ENCODE measurements around the gene TMEM171. TPM values are rescaled to one million over a fixed set of nuclear protein-coding genes. Genes with fewer than 3 reads are reported as not detected.

The TMEM171 gene, protein sequence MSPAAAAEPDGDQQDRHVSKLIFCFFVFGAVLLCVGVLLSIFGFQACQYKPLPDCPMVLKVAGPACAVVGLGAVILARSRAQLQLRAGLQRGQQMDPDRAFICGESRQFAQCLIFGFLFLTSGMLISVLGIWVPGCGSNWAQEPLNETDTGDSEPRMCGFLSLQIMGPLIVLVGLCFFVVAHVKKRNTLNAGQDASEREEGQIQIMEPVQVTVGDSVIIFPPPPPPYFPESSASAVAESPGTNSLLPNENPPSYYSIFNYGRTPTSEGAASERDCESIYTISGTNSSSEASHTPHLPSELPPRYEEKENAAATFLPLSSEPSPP
- total RNA-seq, result not detected in 2 replicates
- total RNA-seq (2013), result 0.07 TPM
- not detected in 2 replicates for polyA plus RNA-seq
- polyA minus RNA-seq, result not detected in 2 replicates

DNA sequence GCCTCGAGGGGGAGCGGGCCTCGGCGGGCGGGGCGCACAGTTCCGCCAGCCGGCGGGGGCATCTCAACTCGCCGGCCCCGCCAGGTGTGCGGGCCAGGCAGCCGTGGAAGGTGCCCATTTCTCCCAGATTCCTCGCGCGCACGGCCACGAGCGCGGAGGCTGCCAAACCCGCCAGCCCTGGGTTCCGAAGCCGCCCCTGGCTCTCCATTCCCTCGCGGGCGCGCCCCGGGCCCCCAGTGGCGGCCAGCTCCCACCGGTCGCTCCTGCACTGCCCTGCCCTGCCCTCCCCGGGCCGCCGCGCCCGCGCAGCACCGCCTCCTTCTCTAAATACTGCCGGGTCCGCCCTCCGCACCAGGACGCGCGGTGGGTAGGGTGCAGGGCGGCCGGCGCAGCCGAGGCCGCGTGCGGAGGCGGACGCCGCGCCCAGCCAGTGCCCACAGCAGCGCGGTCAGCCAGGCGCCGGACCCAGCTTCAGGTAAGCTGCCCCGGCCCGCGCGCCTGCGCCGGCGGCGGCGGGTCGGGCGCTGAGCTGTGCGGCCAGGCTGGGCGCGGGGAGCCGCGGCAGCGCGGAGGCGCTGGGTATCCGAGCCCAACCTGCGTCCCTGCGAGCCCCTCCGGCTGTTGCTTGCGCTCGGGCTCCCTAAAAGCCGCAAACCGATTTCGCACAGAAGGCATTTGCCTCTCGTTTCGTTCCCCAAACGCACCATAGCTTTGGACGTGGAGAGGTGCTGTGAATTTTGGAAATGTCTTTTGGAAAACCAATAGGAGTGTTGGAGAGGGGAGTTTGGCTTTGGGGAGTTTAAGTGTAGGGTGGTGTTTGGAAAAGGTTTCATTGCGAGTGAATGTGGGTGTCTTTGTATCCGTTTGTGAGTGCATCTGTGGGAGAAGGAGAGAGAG is at the start of gene TMEM171:
TMEM171 (plus strand) TSS at position 354 of the 897 bp plus-strand sequence. CDS start 2,799 bp downstream, outside the sequence.
- ChIA-PET CTCF (no interaction called here), POLR2A (no interaction called here)
- H3K9me3 ChIP-seq (ENCODE audit: control extremely low read depth in 1 of 3, control insufficient read depth in 2 of 3, insufficient read depth in 1 of 3, low read length in 2 of 3), result peaks cover 0 to 6% (median 0%) of the 10 kb centered on the region in 3 donors
- H3K27me3 ChIP-seq (replicated peaks in 1 of 4; ENCODE audit: control extremely low read depth in 1 of 4, control insufficient read depth in 3 of 4, insufficient read depth in 4 of 4, low read length in 3 of 4), result peaks cover 0 to 49% (median 20%) of the 10 kb centered on the region in 4 experiments
- Mint-ChIP-seq H3K4me3 (peak within 1 kb of the TSS; percentile 44), H3K27me3 (peaks cover 58% of the 10 kb centered on the region), H3K27ac (no peak within 1 kb of the TSS), H3K9me3 (ENCODE audit: insufficient read depth) (no peaks in the 10 kb centered on the region), H3K4me1 (peaks cover 13% of the 10 kb centered on the region)
- no peaks in the 10 kb centered on the region for H4K20me1 ChIP-seq (ENCODE audit: control insufficient read depth, insufficient read depth, low read length, poor library complexity, severe bottlenecking)
- no peak within 1 kb of the TSS for H3K27ac ChIP-seq (ENCODE audit: low read length in 2 of 2)
- WGBS (ENCODE audit: insufficient coverage), result 4% methylated on average over 94 of the region's 94 CpGs
- ATAC-seq (ENCODE audit: low read depth), result no peak
- no peaks in the 10 kb centered on the region for H3K79me2 ChIP-seq (ENCODE audit: control insufficient read depth, insufficient read depth, low read length)
- H2AFZ ChIP-seq (ENCODE audit: insufficient read depth, low read depth, low read length, poor library complexity, severe bottlenecking), result no peak within 1 kb of the TSS
- no peak within 1 kb of the TSS for H3K9ac ChIP-seq (ENCODE audit: low read length)
- no peaks in the 10 kb centered on the region for H3K4me1 ChIP-seq (ENCODE audit: control insufficient read depth in 2 of 2, insufficient read depth in 2 of 2, low read length in 2 of 2)
- no peaks in the 10 kb centered on the region for H3K36me3 ChIP-seq (replicated peaks in 1 of 2; ENCODE audit: control extremely low read depth in 1 of 2, control insufficient read depth in 1 of 2, extremely low read depth in 1 of 2, insufficient read depth in 2 of 2, low read length in 1 of 2)
- no peak for DNase-seq
- intact Hi-C loops (cut with micrococcal nuclease), result no loop called here
- H3K4me2 ChIP-seq (replicated peaks; ENCODE audit: low read depth, low read length, poor library complexity, severe bottlenecking), result peak within 1 kb of the TSS; percentile 3
- no peak within 1 kb of the TSS for H3K4me3 ChIP-seq (ENCODE audit: control extremely low read depth in 1 of 5, extremely low read depth in 1 of 5, insufficient read depth in 1 of 5, low read depth in 2 of 5, low read length in 4 of 5)
- TF ChIP-seq CTCF (IDR thresholded peaks at IDR 0.05), result no peak
- no peak for TF ChIP-seq EZH2 (IDR thresholded peaks at IDR 0.05; ENCODE audit: borderline replicate concordance, insufficient read depth, low read depth, low read length, poor library complexity, severe bottlenecking)

Measured in B cell (primary cell).